ENCODE data around the gene TGFA.

TGFA gene

DNA sequence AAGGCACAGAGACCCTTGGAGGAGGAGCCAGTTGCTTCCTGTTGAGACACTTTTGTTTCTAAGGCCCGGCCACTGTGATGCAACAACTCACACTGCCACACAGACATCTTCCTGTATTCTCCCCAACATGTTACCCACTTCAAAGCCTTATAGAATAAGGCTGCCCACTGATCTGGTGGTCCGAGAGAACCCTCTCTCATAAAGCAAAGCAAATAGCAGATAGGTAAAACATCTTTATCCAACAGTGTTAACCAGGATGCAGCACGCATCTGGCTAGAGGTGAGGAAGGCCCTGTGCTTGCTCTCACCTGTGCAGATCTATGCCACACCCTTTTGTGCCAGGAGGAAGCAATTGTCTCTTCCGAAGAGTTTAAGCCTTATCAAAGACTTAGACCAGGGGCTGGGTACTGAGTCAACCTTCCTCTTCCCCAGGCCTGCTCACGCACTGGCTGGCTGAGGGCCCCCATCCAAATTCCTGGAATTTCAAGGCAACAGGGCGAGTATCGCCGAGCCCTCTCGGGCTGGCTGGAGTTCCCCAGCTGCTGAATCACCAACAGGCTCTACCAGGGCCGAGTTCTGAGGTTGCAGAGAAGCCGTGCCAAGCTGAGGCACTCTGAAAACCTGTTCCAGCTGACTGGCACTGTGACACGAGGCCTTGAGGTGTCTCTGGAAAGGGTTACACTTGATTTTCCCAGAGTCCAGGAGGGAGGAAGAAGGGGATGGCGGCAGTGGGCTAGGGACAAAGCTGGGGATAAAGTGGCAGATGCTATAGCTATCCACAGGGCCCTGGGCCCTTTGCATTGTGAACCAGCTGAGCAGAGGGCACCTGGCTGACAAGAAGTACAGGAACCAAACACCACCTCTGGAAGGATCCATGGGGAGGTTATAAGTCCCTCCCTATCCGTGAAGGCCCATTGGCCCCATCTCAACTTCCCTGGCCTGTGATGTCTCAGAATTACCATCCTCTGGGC, 29.3 kb downstream of the TGFA start:
- no peak for DNase-seq (ENCODE audit: low read depth in 3 of 3)

DNA sequence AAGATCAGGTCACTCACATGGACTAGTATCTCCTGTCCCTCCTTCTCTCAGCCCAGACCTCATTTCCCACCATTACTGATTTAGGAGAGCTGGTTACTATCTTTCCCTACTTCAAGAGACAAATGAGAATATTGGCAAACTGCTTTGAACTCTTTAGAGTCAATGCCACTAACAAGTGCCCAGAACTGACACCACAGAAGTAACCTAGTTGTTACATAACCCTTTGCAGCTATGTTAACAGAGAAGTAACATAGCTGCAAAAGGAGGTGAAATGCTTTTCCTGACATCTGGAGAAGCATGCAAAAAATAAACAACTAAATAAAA, 30.0 kb downstream of the TGFA start:
- DNase-seq (ENCODE audit: low read depth in 3 of 3) = no peak

GRCh38 chr2:70522627-70523026, 31.0 kb downstream of the TGFA start:
- no peak for DNase-seq (ENCODE audit: low read depth in 3 of 3)

- no peak for DNase-seq (ENCODE audit: low read depth in 3 of 3)
Measured at GRCh38 chr2:70520825-70521224, 32.8 kb downstream of the TGFA start.

DNA sequence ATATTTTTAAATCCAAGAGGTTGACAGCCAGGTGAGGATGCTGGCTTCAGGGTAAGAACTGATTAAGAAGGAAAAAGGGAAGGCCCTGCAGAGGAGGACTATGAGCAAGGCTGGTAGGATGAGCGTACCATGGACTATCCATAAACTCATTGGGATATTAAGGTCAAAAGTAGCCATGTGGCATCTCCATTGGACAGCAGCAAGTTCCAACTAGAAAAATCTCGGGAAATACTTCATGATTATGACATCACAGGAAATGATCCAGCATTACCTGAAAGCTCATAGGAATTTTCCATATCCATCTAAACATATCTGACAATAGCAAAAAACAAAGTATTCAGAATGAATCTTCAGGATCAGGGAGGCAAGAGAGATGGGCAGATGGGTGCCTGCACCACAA, 34.2 kb downstream of the TGFA start:
- no peak for DNase-seq (ENCODE audit: low read depth in 3 of 3)

DNA sequence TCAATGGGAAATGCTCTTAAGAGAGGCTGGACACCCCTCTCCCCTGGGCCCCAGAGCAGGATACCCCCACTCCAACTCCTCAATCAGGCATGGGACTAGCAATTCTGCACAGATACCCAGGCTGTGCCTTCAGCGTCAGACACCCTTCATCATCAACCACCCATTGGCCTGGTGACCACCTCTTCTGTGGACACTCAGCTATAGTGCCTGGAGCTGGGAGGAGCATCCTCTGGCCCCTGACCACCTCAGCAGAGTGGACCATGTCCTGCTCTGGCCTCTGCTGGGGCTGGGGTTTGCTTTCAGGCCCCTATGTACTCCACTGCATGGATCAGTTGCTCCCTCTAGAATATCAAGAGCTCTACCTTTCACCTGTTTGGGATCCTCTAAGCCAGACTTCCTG, 35.1 kb downstream of the TGFA start:
- DNase-seq (ENCODE audit: low read depth in 3 of 3) = no peak

- DNase-seq (ENCODE audit: low read depth in 3 of 3) = no peak
Measured at GRCh38 chr2:70517804-70518203, 35.8 kb downstream of the TGFA start.

GRCh38 chr2:70516596-70516995, 37.0 kb downstream of the TGFA start:
- DNase-seq (ENCODE audit: low read depth in 3 of 3) = peak in 1 of 3 donors; percentile 5

DNA sequence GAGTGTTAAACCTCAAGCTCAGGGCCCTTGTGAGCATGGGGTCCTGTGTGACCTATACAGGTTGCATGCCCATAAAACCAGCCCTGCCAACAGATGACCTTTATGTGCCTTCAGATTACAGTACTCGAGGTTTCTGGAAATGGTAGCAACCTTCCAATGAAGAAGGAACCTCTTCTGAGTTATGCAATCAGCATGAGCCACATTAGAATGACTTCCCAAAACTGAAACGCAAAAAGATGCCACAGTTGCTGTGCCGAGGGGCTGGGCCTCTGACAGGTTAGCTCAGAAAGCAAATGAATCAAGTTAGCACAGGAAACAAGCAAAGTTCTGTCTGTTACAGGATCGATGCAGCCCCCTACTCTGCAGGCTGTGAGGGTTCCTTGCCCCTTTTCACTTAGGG, 37.7 kb downstream of the TGFA start:
- DNase-seq (ENCODE audit: low read depth in 3 of 3) = no peak

- no peak for DNase-seq (ENCODE audit: low read depth in 3 of 3)
Measured at GRCh38 chr2:70514612-70515055, 39.0 kb downstream of the TGFA start.

- no peak for DNase-seq (ENCODE audit: low read depth in 3 of 3)
Measured at GRCh38 chr2:70513738-70514137, 39.9 kb downstream of the TGFA start.

DNA sequence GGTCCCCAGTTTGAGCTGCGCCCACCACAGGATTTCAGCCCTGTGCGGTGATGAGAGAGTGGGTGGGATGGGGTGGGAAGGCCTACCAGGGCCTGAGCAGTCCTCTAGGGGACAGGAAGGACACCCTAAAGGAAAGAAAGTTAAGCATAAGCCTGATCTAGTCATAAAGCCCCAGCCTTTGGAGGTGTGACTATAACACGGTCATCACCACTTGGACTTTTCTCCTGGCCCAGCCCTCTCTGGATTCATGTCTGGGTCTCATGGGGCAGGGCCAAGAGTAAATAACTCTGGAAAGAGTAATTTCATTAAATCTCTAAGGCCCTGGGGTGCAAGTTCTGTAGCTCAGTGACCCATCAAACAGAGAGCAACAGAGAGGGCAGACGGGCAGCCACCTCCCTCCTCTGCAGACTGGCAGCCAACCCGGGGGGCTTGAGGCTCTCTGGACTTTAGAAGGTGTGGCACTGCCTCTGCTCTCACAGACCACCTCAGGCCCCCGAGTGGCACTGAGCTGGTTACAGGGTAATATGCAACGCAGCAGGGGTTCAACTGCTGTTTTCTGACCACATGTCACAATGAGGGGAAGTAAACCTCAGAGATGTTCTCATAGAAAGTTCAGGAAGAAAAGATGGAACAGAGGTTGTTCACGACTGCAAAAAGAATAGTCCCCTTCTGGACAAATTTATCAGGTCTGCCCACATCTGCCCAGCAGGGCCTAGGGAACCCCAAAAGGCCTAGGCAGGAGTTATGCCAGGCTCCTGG, 41.5 kb downstream of the TGFA start:
- DNase-seq (ENCODE audit: low read depth in 3 of 3) = no peak

DNA sequence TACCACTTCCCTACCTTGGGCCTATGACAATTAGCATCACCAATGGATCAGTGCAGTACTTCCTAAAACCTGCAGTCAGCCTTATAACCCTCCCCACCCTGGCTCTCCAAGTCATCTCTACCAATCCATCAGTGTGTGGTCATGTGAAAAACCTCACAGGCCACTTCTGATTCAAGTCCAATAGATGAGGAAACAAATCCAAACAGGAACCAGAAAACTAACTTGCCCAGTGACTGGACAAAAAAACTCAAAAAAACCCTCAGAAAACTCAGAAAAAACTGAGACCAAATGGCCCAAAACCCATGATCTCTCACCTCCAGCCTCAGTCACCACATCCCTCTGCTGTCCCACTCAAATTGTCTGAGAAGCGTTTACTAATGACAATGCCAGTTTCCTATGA, 43.3 kb downstream of the TGFA start:
- DNase-seq (ENCODE audit: low read depth in 3 of 3) = no peak

- DNase-seq (ENCODE audit: low read depth in 3 of 3) = no peak
Measured at GRCh38 chr2:70509565-70509964, 44.1 kb downstream of the TGFA start.

DNA sequence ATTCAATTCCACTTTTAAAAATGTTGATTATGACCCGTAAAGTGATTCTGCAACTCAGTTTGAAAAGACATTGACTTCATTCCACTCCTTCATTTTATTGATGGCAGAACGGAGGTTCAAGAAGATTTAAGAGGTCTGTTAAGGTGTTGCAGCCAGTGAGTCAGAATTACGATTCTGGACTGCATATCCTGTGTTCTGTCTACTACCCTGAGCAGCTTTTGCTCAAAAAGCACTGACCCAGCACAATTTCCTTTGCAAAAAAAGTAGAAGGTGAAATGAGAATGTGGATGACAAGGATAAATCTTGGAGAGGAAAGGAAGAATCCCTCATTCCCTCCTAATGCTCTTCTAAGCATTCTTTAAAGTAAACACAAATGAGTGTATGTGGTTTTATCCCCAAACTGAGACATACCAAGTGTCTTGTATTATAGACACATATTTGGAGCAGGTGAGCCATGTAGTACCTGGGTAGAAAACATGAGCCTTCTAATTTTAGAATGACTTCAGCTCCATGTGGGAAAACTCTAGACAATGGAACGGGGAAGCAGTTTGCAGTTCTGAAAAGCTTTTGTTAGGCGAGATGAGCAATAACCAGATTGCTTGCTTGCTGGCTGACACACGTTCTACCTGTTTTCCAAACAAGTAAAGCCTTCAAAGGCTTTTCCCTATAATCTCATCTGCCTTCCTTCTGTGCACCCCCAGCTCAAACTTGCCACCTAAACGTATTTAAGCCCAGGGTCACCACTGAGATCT, 44.7 kb downstream of the TGFA start:
- no peak for DNase-seq (ENCODE audit: low read depth in 3 of 3)

GRCh38 chr2:70505613-70506391, 47.8 kb downstream of the TGFA start:
- no peak for DNase-seq (ENCODE audit: low read depth in 3 of 3)

GRCh38 chr2:70504750-70505149, 48.9 kb downstream of the TGFA start:
- DNase-seq (ENCODE audit: low read depth in 3 of 3) = no peak

GRCh38 chr2:70503896-70504295, 49.7 kb downstream of the TGFA start:
- DNase-seq (ENCODE audit: low read depth in 3 of 3) = no peak

- DNase-seq (ENCODE audit: low read depth in 3 of 3) = no peak
Measured at GRCh38 chr2:70501728-70502127, 51.9 kb downstream of the TGFA start.

DNA sequence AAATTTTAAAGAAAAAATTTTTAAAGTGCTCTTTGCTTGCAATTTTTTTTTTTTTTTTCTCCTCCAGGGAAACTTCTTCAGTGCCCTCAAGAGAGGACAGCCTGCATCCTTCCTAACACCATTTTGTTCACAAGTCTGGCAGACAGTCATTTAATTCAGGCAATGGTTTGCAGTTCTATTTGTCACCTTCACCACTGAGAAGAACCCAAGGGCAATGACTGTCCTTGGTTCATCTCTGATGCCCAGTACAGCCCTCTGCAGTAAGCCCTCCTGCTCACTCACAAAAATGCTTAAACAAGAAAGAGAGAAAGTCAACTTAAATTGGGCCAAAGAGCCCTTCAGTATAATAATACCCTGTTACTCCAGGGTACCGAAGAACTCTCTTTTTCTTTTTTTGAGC, 52.4 kb downstream of the TGFA start:
- no peak for DNase-seq (ENCODE audit: low read depth in 3 of 3)

- DNase-seq (ENCODE audit: low read depth in 3 of 3) = no peak
Measured at GRCh38 chr2:70499253-70499652, 54.4 kb downstream of the TGFA start.

DNA sequence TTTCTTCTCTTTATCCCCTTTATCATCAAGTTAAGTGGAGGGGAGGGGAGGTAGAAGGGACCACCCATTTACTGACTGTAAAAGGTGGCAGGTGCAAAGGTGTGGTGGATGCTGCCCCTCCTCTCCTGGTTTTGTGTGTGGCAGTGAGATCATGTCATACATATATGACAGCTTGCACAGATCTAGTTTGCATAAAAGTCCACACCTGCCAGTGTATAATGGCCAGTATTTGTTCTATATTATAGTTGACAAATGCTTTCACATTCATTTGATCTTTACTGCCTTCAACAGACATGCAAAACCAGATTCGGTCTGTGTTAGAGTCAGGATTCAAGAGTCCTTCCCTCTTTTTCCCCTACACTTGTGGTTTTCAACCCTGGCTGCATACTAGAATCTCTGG, 55.1 kb downstream of the TGFA start:
- no peak for DNase-seq (ENCODE audit: low read depth in 3 of 3)

Data from stimulated activated CD4-positive, alpha-beta T cell treated with anti-CD3 and anti-CD28 coated beads, TNF-alpha, amount 100 ng/mL, for 48 hours (primary cell).